GM23248 (cell line): Measurements from ENCODE around the gene NAV2. TPM values are rescaled to one million over a fixed set of nuclear protein-coding genes. Genes with fewer than 3 reads are reported as not detected.

Experiments
- DNase-seq: peaks from one replicate; pipeline ENCODE4 v3.0.0-alpha.2; 2015
- H2AFZ ChIP-seq: fragments of 200-600 bp; sonication (generic); 2 replicates; pipeline ENCODE4 v1.6.1; 2016; ENCODE audit warnings: antibody characterized with exemption
- H3F3A ChIP-seq: fragments of 200-600 bp; sonication (generic); 2 replicates; pipeline ENCODE4 v1.6.1; 2016; ENCODE audit warnings: mild to moderate bottlenecking, antibody characterized with exemption, mixed run types; ENCODE audit not compliant: insufficient read depth
- H3K27ac ChIP-seq: fragments of 200-600 bp; sonication (generic); 2 replicates; pipeline ENCODE4 v1.5.1; 2016; ENCODE audit warnings: mild to moderate bottlenecking
- H3K27me3 ChIP-seq: fragments of 200-600 bp; sonication (generic); replicated peaks from 2 replicates; pipeline ENCODE4 v1.6.1; 2016; ENCODE audit warnings: mild to moderate bottlenecking; ENCODE audit not compliant: insufficient read depth
- H3K36me3 ChIP-seq: fragments of 200-600 bp; sonication (generic); 2 replicates; pipeline ENCODE4 v1.6.1; 2016; ENCODE audit warnings: low read depth, mild to moderate bottlenecking
- H3K4me1 ChIP-seq: fragments of 200-600 bp; sonication (generic); 2 replicates; pipeline ENCODE4 v1.6.1; 2016; ENCODE audit warnings: mild to moderate bottlenecking; ENCODE audit not compliant: insufficient read depth
- H3K4me2 ChIP-seq: fragments of 200-600 bp; sonication (generic); one replicate; pipeline ENCODE4 v1.6.1; 2016; ENCODE audit warnings: mild to moderate bottlenecking; ENCODE audit not compliant: unreplicated experiment
- H3K4me3 ChIP-seq: fragments of 200-600 bp; sonication (generic); 2 replicates; pipeline ENCODE4 v1.5.1; 2016; ENCODE audit warnings: mild to moderate bottlenecking
- H3K79me2 ChIP-seq: fragments of 200-600 bp; sonication (generic); 2 replicates; pipeline ENCODE4 v1.6.1; 2016; ENCODE audit warnings: mild to moderate bottlenecking; ENCODE audit not compliant: insufficient read depth
- H3K9ac ChIP-seq: fragments of 200-600 bp; sonication (generic); 2 replicates; pipeline ENCODE4 v1.6.1; 2016; ENCODE audit warnings: mild to moderate bottlenecking
- H3K9me2 ChIP-seq: fragments of 200-600 bp; sonication (generic); 2 replicates; pipeline ENCODE4 v1.6.1; 2016; ENCODE audit warnings: mixed run types, mild to moderate bottlenecking, moderate library complexity; ENCODE audit not compliant: insufficient read depth
- H3K9me3 ChIP-seq: fragments of 200-600 bp; sonication (generic); one replicate; pipeline ENCODE4 v1.6.1; 2017; ENCODE audit warnings: low read depth
- H4K20me1 ChIP-seq: fragments of 200-600 bp; sonication (generic); 2 replicates; pipeline ENCODE4 v1.6.0; 2016; ENCODE audit not compliant: insufficient read depth
- EZH2 ChIP-seq: fragments of 200-600 bp; sonication (generic); IDR thresholded peaks from 2 replicates; pipeline ENCODE4 v1.6.1; 2018; ENCODE audit warnings: antibody characterized with exemption, mild to moderate bottlenecking; ENCODE audit not compliant: insufficient read depth, poor library complexity, severe bottlenecking
- EZH2phosphoT487 ChIP-seq: fragments of 200-600 bp; sonication (generic); IDR thresholded peaks from 2 replicates; pipeline ENCODE4 v1.6.1; 2018; ENCODE audit warnings: antibody characterized with exemption, moderate library complexity, mild to moderate bottlenecking, low read depth; ENCODE audit not compliant: insufficient read depth
- WGBS, 2 experiments: methylation state at CpG; one replicate each; pipeline ENCODE4 v1.1.6; 2015 to 2017; ENCODE audit warnings: low lambda C conversion rate in 2 of 2, low coverage in 1 of 2; ENCODE audit errors: missing lambda C conversion rate in 2 of 2; 5-methylcytosine and 5-hydroxymethylcytosine counted together
- in situ Hi-C: fragments of 300-500 bp; cut with MboI; formaldehyde crosslinking; loops from 2 replicates; pipeline ENCODE4 v1.15.0; 2020
- polyA plus RNA-seq: library from polyadenylated mRNA; unstranded; fragments of >200 nt; fragmentation: Nextera tagmentation; extraction: Ambion mirVana; gene quantifications from 2 replicates; pipeline ENCODE4 v1.2.1, GENCODE V29; 2016
- total RNA-seq: library from RNA; depleted of rRNA; stranded (reverse); fragments of >200 nt; shearing (Covaris generic); gene quantifications from 2 replicates; pipeline ENCODE4 v1.2.3, GENCODE V29; 2014

Gene NAV2
- total and polyA plus RNA-seq, 2 experiments from 2014 or later, result 5.7 to 11.9 TPM

DNA sequence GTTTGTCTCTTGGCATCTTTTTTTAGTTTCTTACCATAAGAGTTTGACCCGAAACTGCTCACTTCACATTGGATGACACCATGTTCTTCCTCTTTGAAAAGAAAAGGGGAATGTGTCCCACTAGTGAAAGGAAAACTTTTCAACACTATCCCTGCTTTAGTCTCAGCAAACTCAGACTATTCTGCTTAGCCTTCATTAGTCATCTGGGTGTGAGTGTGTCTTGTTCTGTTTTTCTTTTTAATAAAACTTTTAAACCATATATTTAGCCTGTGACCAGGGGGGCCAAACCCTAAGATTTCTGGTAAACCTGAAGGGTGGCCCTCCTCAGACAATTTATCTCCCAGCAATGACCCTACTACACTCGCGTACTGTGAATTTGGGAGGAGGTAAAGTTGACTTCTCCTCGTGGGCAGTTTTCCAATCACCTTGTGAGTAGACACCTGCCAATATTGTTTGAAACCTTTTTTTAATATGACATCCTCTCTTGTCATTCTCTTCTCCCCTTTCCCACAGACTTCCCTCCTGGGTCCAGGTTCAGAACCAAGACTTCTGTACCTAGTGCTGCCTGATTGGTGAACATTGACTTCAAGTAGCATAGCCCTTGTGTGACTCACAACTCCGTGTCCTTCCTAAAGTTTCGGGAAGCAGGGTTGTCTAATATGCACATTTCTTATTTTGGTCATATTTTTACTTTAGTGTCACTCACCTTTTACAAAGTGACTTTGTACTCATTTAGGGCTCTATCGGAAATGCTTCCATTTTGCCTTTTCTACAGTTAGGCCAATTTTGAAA is 407.7 kb downstream of the NAV2 start:
- 81 to 87% methylated on average over 7 of the region's 7 CpGs for WGBS, 2 experiments

DNA sequence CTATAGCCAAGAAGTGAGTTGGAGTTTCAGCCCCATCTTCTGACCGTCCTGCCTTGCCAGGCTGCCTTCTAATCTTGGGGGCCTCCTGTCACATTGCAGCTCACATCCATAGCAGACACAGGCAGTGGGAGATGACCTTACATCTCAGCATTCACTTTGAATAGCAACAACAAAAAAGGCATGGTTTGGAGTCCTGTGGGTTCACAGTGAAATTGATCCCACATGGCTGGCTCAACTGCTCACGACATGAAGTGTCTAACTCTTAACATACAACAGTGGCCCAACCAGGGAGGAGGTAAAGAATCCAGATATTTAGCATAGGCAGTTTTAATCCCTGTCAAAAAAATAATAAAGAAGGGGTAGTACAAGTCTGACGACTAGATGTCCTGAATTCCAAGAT is 409.5 kb downstream of the NAV2 start:
- peaks cover 30% of the 10 kb centered on the region for H3F3A ChIP-seq
- no peak for DNase-seq
- no peaks in the 10 kb centered on the region for H3K79me2 ChIP-seq
- H3K9me2 ChIP-seq, result no peaks in the 10 kb centered on the region
- no peak for TF ChIP-seq EZH2
- TF ChIP-seq EZH2phosphoT487, result no peak
- no peak overlapping the region for H3K27ac ChIP-seq
- H4K20me1 ChIP-seq, result no peaks in the 10 kb centered on the region
- in situ Hi-C loops, result loop anchor here (10.0 kb wide), 1 partner anchor 233 kb away; no protein-coding TSS in a partner anchor
- H2AFZ ChIP-seq, result no peak overlapping the region
- no peak overlapping the region for H3K9ac ChIP-seq
- no peak overlapping the region for H3K4me3 ChIP-seq
- peaks cover 8% of the 10 kb centered on the region; the same call in 1 of the 2 replicates for H3K4me1 ChIP-seq
- no peak overlapping the region for H3K4me2 ChIP-seq
- peaks cover 18% of the 10 kb centered on the region for H3K36me3 ChIP-seq
- no peaks in the 10 kb centered on the region for H3K27me3 ChIP-seq
- 62 to 74% methylated on average over 3 of the region's 3 CpGs for WGBS, 2 experiments
- H3K9me3 ChIP-seq, result no peaks in the 10 kb centered on the region

More for the DNA sequence above, 407.7 kb downstream of the NAV2 start:
- Histone ChIP-seq H3K27ac (no peak overlapping the region), H2AFZ (no peak overlapping the region), H4K20me1 (no peaks in the 10 kb centered on the region), H3K9me3 (no peaks in the 10 kb centered on the region), H3K9me2 (no peaks in the 10 kb centered on the region), H3K4me3 (no peak overlapping the region), H3K79me2 (no peaks in the 10 kb centered on the region), H3K4me1 (no peaks in the 10 kb centered on the region), H3K36me3 (peaks cover 18% of the 10 kb centered on the region), H3K9ac (no peak overlapping the region), H3K4me2 (no peak overlapping the region), H3K27me3 (no peaks in the 10 kb centered on the region), H3F3A (peaks cover 20% of the 10 kb centered on the region; the same call in 1 of the 2 replicates)
- TF ChIP-seq EZH2phosphoT487, result no peak
- TF ChIP-seq EZH2, result no peak
- in situ Hi-C loops, result loop anchor here (10.0 kb wide), 1 partner anchor 234 kb away; no protein-coding TSS in a partner anchor
- no peak for DNase-seq

DNA sequence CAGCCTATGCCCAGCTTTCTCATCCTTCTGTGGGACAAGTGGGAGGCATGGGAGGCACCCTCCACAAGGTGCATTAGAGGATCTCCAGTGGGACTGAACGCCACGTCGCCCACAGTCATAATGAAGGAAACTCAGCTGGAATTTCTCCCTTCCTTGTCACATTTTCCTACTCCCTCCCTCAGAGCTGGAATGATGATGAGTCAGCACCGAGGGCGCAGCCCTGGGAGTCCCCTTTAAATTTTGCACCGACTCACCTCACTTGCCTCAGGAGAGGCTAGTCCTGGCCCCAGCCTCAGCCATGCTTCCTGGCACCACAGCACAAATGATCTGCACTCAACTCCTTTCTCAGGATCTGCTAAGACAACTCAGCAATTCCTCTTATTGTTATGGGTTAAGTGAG is 413.3 kb downstream of the NAV2 start:
- Histone ChIP-seq H4K20me1 (no peaks in the 10 kb centered on the region), H3K9me3 (no peaks in the 10 kb centered on the region), H3K4me3 (no peak overlapping the region), H3K27me3 (no peaks in the 10 kb centered on the region), H3K4me2 (no peak overlapping the region), H3K27ac (no peak overlapping the region), H3K79me2 (no peaks in the 10 kb centered on the region), H3F3A (peaks cover 30% of the 10 kb centered on the region), H3K4me1 (peaks cover 8% of the 10 kb centered on the region; the same call in 1 of the 2 replicates), H2AFZ (no peak overlapping the region), H3K9ac (no peak overlapping the region), H3K36me3 (no peaks in the 10 kb centered on the region), H3K9me2 (no peaks in the 10 kb centered on the region)
- 39 to 49% methylated on average over 6 of the region's 6 CpGs for WGBS, 2 experiments
- TF ChIP-seq EZH2phosphoT487 (no peak), EZH2 (no peak)
- DNase-seq, result peak; percentile 82
- in situ Hi-C loops, result loop anchor here (10.0 kb wide), 1 partner anchor 229 kb away; no protein-coding TSS in a partner anchor

DNA sequence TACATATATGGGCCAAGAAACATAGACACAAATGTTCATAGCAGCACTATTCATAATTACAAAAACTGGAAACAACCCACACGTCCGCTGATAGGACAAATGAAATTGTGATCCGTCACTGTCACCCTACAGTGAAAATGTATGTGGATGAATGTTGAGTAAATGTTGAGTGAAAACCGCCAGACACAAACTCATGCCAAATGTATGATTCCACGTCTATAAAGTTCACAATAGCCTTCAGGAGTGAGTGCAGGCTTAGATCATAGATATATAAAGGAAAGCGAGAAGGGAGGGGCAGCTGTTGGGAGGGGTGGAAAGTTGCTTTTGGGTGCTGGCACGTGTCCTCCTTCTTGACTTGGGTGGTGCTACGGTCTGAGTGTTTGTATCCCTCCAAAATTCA is 414.1 kb downstream of the NAV2 start:
- TF ChIP-seq EZH2 (no peak), EZH2phosphoT487 (no peak)
- DNase-seq, result no peak
- H3K9me3 ChIP-seq, result no peaks in the 10 kb centered on the region
- no peak overlapping the region for H3K27ac ChIP-seq
- no peaks in the 10 kb centered on the region for H3K27me3 ChIP-seq
- peaks cover 8% of the 10 kb centered on the region; the same call in 1 of the 2 replicates for H3K4me1 ChIP-seq
- no peak overlapping the region for H3K4me3 ChIP-seq
- H3K4me2 ChIP-seq, result no peak overlapping the region
- H3F3A ChIP-seq, result peaks cover 23% of the 10 kb centered on the region
- no peaks in the 10 kb centered on the region for H3K9me2 ChIP-seq
- no peak overlapping the region for H3K9ac ChIP-seq
- H3K79me2 ChIP-seq, result no peaks in the 10 kb centered on the region
- H2AFZ ChIP-seq, result no peak overlapping the region
- H3K36me3 ChIP-seq, result no peaks in the 10 kb centered on the region
- H4K20me1 ChIP-seq, result no peaks in the 10 kb centered on the region
- in situ Hi-C loops, result loop anchor here (10.0 kb wide), 1 partner anchor 228 kb away; no protein-coding TSS in a partner anchor
- WGBS, 2 experiments, result 65 to 74% methylated on average over 8 of the region's 8 CpGs
